HEK293 (cell line): ENCODE results near the gene TRAF1.

Experiments
- CTCF ChIA-PET: fragments of 350-600 bp; formaldehyde crosslinking; extraction: SDS; loops from one replicate; lab custom pipeline; 2021; ENCODE audit warnings: antibody characterized with exemption; lab: Yijun Ruan, JAX
- POLR2A ChIA-PET: fragments of 300-600 bp; formaldehyde crosslinking; extraction: SDS; loops from one replicate; lab custom pipeline; 2020; ENCODE audit warnings: antibody characterized with exemption, inconsistent platforms; lab: Yijun Ruan, JAX
- H3K27ac ChIP-seq: fragments of 200-500 bp; sonication (Bioruptor generic); 2 replicates; pipeline ENCODE4 v1.5.1; 2014; ENCODE audit warnings: low read depth, low read length, control low read depth, inconsistent platforms; ENCODE audit errors: extremely low read depth
- H3K36me3 ChIP-seq, 2 experiments: fragments of 200-500 bp in 1 of 2; sonication (Bioruptor generic) in 1 of 2; 1 replicate in 1 of 2; 2 replicates in 1 of 2; pipeline ENCODE4 v1.5.1; 2014 to 2017; ENCODE audit warnings: inconsistent platforms in 2 of 2, low read length in 2 of 2; ENCODE audit not compliant: control insufficient read depth in 2 of 2, insufficient read depth in 1 of 2
- H3K4me1 ChIP-seq: fragments of 200-500 bp; sonication (Bioruptor generic); 2 replicates; pipeline ENCODE4 v1.5.1; 2014; ENCODE audit warnings: mild to moderate bottlenecking, low read length, inconsistent platforms; ENCODE audit not compliant: control insufficient read depth, insufficient read depth
- H3K4me3 ChIP-seq: 2 replicates; pipeline ENCODE4 v1.5.1; 2011; ENCODE audit warnings: low read depth, mild to moderate bottlenecking, control low read depth, low read length, moderate library complexity
- H3K9me3 ChIP-seq: fragments of 200-500 bp; sonication (Bioruptor generic); 2 replicates; pipeline ENCODE4 v1.5.1; 2014; ENCODE audit warnings: low read depth, low read length, inconsistent platforms; ENCODE audit not compliant: control insufficient read depth, insufficient read depth
- FEZF1 ChIP-seq: fragments of 450-650 bp; formaldehyde crosslinking; IDR thresholded peaks from 2 replicates; pipeline ENCODE4 v1.5.1; 2016; ENCODE audit warnings: missing biosample characterization, missing genetic modification characterization
- HIC1 ChIP-seq: fragments of 450-650 bp; formaldehyde crosslinking; IDR thresholded peaks from 2 replicates; pipeline ENCODE4 v1.5.1; 2016; ENCODE audit warnings: missing biosample characterization, missing genetic modification characterization
- HOXC10 ChIP-seq: sonication (generic); formaldehyde crosslinking; IDR thresholded peaks from 2 replicates; pipeline ENCODE4 v1.8.1; 2023; ENCODE audit warnings: mild to moderate bottlenecking, missing genetic modification reagents
- INSM2 ChIP-seq: fragments of 450-650 bp; formaldehyde crosslinking; IDR thresholded peaks from 2 replicates; pipeline ENCODE4 v1.5.1; 2016; ENCODE audit warnings: missing biosample characterization, missing genetic modification characterization
- KLF1 ChIP-seq: fragments of 450-650 bp; formaldehyde crosslinking; IDR thresholded peaks from 2 replicates; pipeline ENCODE4 v1.5.1; 2016; ENCODE audit warnings: missing biosample characterization, missing genetic modification characterization
- MYNN ChIP-seq: fragments of 450-650 bp; formaldehyde crosslinking; IDR thresholded peaks from 2 replicates; pipeline ENCODE4 v1.5.1; 2016; ENCODE audit warnings: missing biosample characterization, missing genetic modification characterization, borderline replicate concordance
- PRDM10 ChIP-seq: fragments of 450-650 bp; formaldehyde crosslinking; IDR thresholded peaks from 2 replicates; pipeline ENCODE4 v1.5.1; 2016; ENCODE audit warnings: missing biosample characterization, missing genetic modification characterization
- PRDM6 ChIP-seq: fragments of 450-650 bp; formaldehyde crosslinking; IDR thresholded peaks from 2 replicates; pipeline ENCODE4 v1.5.1; 2017; ENCODE audit warnings: missing biosample characterization, missing genetic modification characterization
- REPIN1 ChIP-seq: fragments of 450-650 bp; formaldehyde crosslinking; IDR thresholded peaks from 2 replicates; pipeline ENCODE4 v1.5.1; 2017; ENCODE audit warnings: missing biosample characterization, missing genetic modification characterization, low read depth
- ZNF223 ChIP-seq: fragments of 450-650 bp; formaldehyde crosslinking; IDR thresholded peaks from 2 replicates; pipeline ENCODE4 v1.5.1; 2016; ENCODE audit warnings: missing biosample characterization, missing genetic modification characterization
- ZNF23 ChIP-seq: fragments of 450-650 bp; formaldehyde crosslinking; IDR thresholded peaks from 2 replicates; pipeline ENCODE4 v1.5.1; 2016; ENCODE audit warnings: missing biosample characterization, missing genetic modification characterization, borderline replicate concordance
- ZNF280D ChIP-seq: fragments of 450-650 bp; formaldehyde crosslinking; IDR thresholded peaks from 2 replicates; pipeline ENCODE4 v1.5.1; 2016; ENCODE audit warnings: missing biosample characterization, missing genetic modification characterization
- ZNF311 ChIP-seq: fragments of 450-650 bp; formaldehyde crosslinking; IDR thresholded peaks from 2 replicates; pipeline ENCODE4 v1.5.1; 2017; ENCODE audit warnings: missing biosample characterization, missing genetic modification characterization, borderline replicate concordance
- ZNF341 ChIP-seq: fragments of 450-650 bp; formaldehyde crosslinking; IDR thresholded peaks from 2 replicates; pipeline ENCODE4; 2016; ENCODE audit warnings: low read depth, missing biosample characterization, missing genetic modification characterization
- ZNF37A ChIP-seq: fragments of 450-650 bp; IDR thresholded peaks from 2 replicates; pipeline ENCODE4 v1.5.1; 2018; ENCODE audit warnings: missing biosample characterization, missing genetic modification characterization
- ZNF585B ChIP-seq: fragments of 450-650 bp; formaldehyde crosslinking; IDR thresholded peaks from 2 replicates; pipeline ENCODE4 v1.5.1; 2016; ENCODE audit warnings: missing biosample characterization, missing genetic modification characterization
- ZNF600 ChIP-seq: fragments of 450-650 bp; formaldehyde crosslinking; IDR thresholded peaks from 2 replicates; pipeline ENCODE4 v1.5.1; 2016; ENCODE audit warnings: missing biosample characterization, missing genetic modification characterization
- ZNF623 ChIP-seq: fragments of 450-650 bp; formaldehyde crosslinking; IDR thresholded peaks from 2 replicates; pipeline ENCODE4 v1.5.1; 2016; ENCODE audit warnings: missing biosample characterization, missing genetic modification characterization
- ZNF664 ChIP-seq: fragments of 450-650 bp; formaldehyde crosslinking; IDR thresholded peaks from 2 replicates; pipeline ENCODE4 v1.5.1; 2016; ENCODE audit warnings: missing biosample characterization, missing genetic modification characterization
- ZNF785 ChIP-seq: fragments of 450-650 bp; formaldehyde crosslinking; IDR thresholded peaks from 2 replicates; pipeline ENCODE4 v1.5.1; 2016; ENCODE audit warnings: missing biosample characterization, missing genetic modification characterization

The TRAF1 gene

GRCh38 chr9:120888626-120889025 is 38.0 kb downstream of the TRAF1 start:
- POLR2A ChIA-PET, result no interaction called here
- no peaks in the 10 kb centered on the region for H3K36me3 ChIP-seq
- H3K27ac ChIP-seq, result no peak overlapping the region
- no peaks in the 10 kb centered on the region for H3K4me1 ChIP-seq
- H3K9me3 ChIP-seq, result no peaks in the 10 kb centered on the region
- TF ChIP-seq PRDM10 (tag by site-specific recombination) (no peak), ZNF341 (no peak), PRDM6 (tag by site-specific recombination) (no peak), INSM2 (no peak), ZNF585B (no peak), KLF1 (tag by site-specific recombination) (no peak), ZNF623 (no peak), MYNN (tag by site-specific recombination) (no peak)
- TF ChIP-seq, all 188 proteins: peak for 0
- no peak overlapping the region for H3K4me3 ChIP-seq
- CTCF ChIA-PET, result interaction anchor here (0.9 kb wide), 1 partner anchor 19 kb away, joined by 5 read pairs; no protein-coding TSS in a partner anchor

- TF ChIP-seq ZNF600 (no peak), ZNF785 (tag by site-specific recombination) (no peak), HIC1 (tag by site-specific recombination) (no peak)
- Histone ChIP-seq H3K27ac (no peak overlapping the region), H3K4me3 (no peak overlapping the region), H3K4me1 (no peaks in the 10 kb centered on the region), H3K9me3 (no peaks in the 10 kb centered on the region), H3K36me3 (no peaks in the 10 kb centered on the region)
- POLR2A ChIA-PET, result interaction anchor here (1.0 kb wide), 1 partner anchor 18 kb away, joined by 3 read pairs; no protein-coding TSS in a partner anchor
- CTCF ChIA-PET, result interaction anchor here (0.6 kb wide), 2 partner anchors 174 to 291 kb away, joined by 3 to 4 read pairs; no protein-coding TSS in a partner anchor
Measured at GRCh38 chr9:120886490-120886967, 40.1 kb downstream of the TRAF1 start.

GRCh38 chr9:120885958-120886357 is 40.6 kb downstream of the TRAF1 start:
- H3K9me3 ChIP-seq, result no peaks in the 10 kb centered on the region
- no peak overlapping the region for H3K27ac ChIP-seq
- no peaks in the 10 kb centered on the region for H3K4me1 ChIP-seq
- ChIA-PET POLR2A (interaction anchor here (1.0 kb wide), 1 partner anchor 18 kb away, joined by 3 read pairs; no protein-coding TSS in a partner anchor), CTCF (interaction anchor here (0.5 to 2.3 kb wide), 5 partner anchors 51 to 291 kb away, joined by 3 to 5 read pairs (median 3); no protein-coding TSS in a partner anchor)
- no peak overlapping the region for H3K4me3 ChIP-seq
- no peaks in the 10 kb centered on the region for H3K36me3 ChIP-seq
- TF ChIP-seq HOXC10 (no peak), ZNF311 (tag by site-specific recombination) (no peak), ZNF280D (tag by site-specific recombination) (no peak), FEZF1 (no peak), ZNF664 (no peak), REPIN1 (no peak), ZNF23 (no peak), ZNF37A (tag by site-specific recombination) (no peak), ZNF223 (tag by site-specific recombination) (no peak)
